Measurements from ENCODE around the gene TXNDC15. TPM values are rescaled to one million over a fixed set of nuclear protein-coding genes. Genes with fewer than 3 reads are reported as not detected.
"Not testable (repeated sequence)": the region's sequence is repeated elsewhere in the genome, so short reads cannot be mapped to it uniquely, and the experiment has no call there.

TXNDC15 gene
- 10 to 100 TPM in 2 of 6 donors, 1 to 10 TPM in 4; 6.7 to 14.8 (median 9.1) TPM for polyA plus RNA-seq (ENCODE audit: low read depth in 6 of 6)

- Mint-ChIP-seq H3K36me3 (no peaks in the 10 kb centered on the region), H3K4me1 (peaks cover 28 to 47% (median 45%) of the 10 kb centered on the region in 3 donors), H3K9me3 (no peaks in the 10 kb centered on the region), H3K4me3 (peak within 1 kb of the TSS; percentile 94 to 99 (median 96)), H3K27me3 (no peaks in the 10 kb centered on the region), H3K27ac (peak within 1 kb of the TSS; percentile 95 to 98 (median 96))
- DNase-seq: peak; percentile 80
- ATAC-seq (ENCODE audit: low read depth in 2 of 2): peak; percentile 95 to 96
These were observed at the start of gene TXNDC15 for GRCh38 chr5:134873987-134874830. Gene TXNDC15 (plus strand): TSS chr5:134874371. CDS start chr5:134874428, 57 bp downstream.

- Mint-ChIP-seq H3K4me3 (no peak overlapping the region), H3K27me3 (no peaks in the 10 kb centered on the region), H3K36me3 (peaks cover 0 to 9% of the 10 kb centered on the region in 2 donors), H3K4me1 (peaks cover 0 to 6% (median 0%) of the 10 kb centered on the region in 3 donors), H3K27ac (no peak overlapping the region), H3K9me3 (no peaks in the 10 kb centered on the region)
- ATAC-seq (ENCODE audit: low read depth in 2 of 2) (no peak), DNase-seq (no peak)
These were observed 49.5 kb upstream of the TXNDC15 start for GRCh38 chr5:134824681-134825080.

- H3K36me3 Mint-ChIP-seq: peaks cover 0 to 9% of the 10 kb centered on the region in 2 donors
- ATAC-seq (ENCODE audit: low read depth in 2 of 2): no peak
These were observed 49.0 kb upstream of the TXNDC15 start for GRCh38 chr5:134825212-134825611.

GRCh38 chr5:134833340-134834032 is 40.7 kb upstream of the TXNDC15 start:
- Mint-ChIP-seq H3K27ac (peak overlapping the region in 1 of 6 donors; percentile 15), H3K9me3 (no peaks in the 10 kb centered on the region), H3K4me3 (no peak overlapping the region), H3K4me1 (no peaks in the 10 kb centered on the region), H3K36me3 (peaks cover 0 to 3% of the 10 kb centered on the region in 2 donors), H3K27me3 (no peaks in the 10 kb centered on the region)
- ATAC-seq (ENCODE audit: low read depth in 2 of 2): no peak
- no peak for DNase-seq

More at GRCh38 chr5:134825212-134825611, 49.0 kb upstream of the TXNDC15 start:
- H3K4me3 Mint-ChIP-seq: no peak overlapping the region
- no peak for DNase-seq
- H3K4me1 Mint-ChIP-seq: peaks cover 0 to 6% (median 0%) of the 10 kb centered on the region in 3 donors
- no peaks in the 10 kb centered on the region for H3K9me3 Mint-ChIP-seq
- peak overlapping the region in 3 of 6 donors; percentile 61 to 68 (median 61) for H3K27ac Mint-ChIP-seq
- H3K27me3 Mint-ChIP-seq: no peaks in the 10 kb centered on the region

GRCh38 chr5:134835623-134836022 is 38.5 kb upstream of the TXNDC15 start:
- no peak overlapping the region for H3K4me3 Mint-ChIP-seq
- H3K27ac Mint-ChIP-seq: no peak overlapping the region
- no peaks in the 10 kb centered on the region for H3K9me3 Mint-ChIP-seq
- no peak for DNase-seq
- no peaks in the 10 kb centered on the region for H3K27me3 Mint-ChIP-seq
- no peak for ATAC-seq (ENCODE audit: low read depth in 2 of 2)
- H3K4me1 Mint-ChIP-seq: no peaks in the 10 kb centered on the region
- peaks cover 0 to 2% of the 10 kb centered on the region in 2 donors for H3K36me3 Mint-ChIP-seq

GRCh38 chr5:134837530-134838181 is 36.5 kb upstream of the TXNDC15 start:
- Mint-ChIP-seq H3K27ac (no peak overlapping the region), H3K9me3 (no peaks in the 10 kb centered on the region), H3K27me3 (no peaks in the 10 kb centered on the region), H3K36me3 (no peaks in the 10 kb centered on the region), H3K4me1 (no peaks in the 10 kb centered on the region), H3K4me3 (no peak overlapping the region)
- ATAC-seq (ENCODE audit: low read depth in 2 of 2): no peak
- no peak for DNase-seq

GRCh38 chr5:134838361-134838760 is 35.8 kb upstream of the TXNDC15 start:
- not testable (repeated sequence) for H3K36me3 Mint-ChIP-seq; H3K4me3 Mint-ChIP-seq; ATAC-seq (ENCODE audit: low read depth in 2 of 2); H3K4me1 Mint-ChIP-seq; H3K27me3 Mint-ChIP-seq; DNase-seq; H3K27ac Mint-ChIP-seq; H3K9me3 Mint-ChIP-seq

GRCh38 chr5:134840811-134841210 is 33.4 kb upstream of the TXNDC15 start:
- H3K4me1 Mint-ChIP-seq: peaks cover 9 to 11% (median 10%) of the 10 kb centered on the region in 3 donors
- no peaks in the 10 kb centered on the region for H3K9me3 Mint-ChIP-seq
- H3K27ac Mint-ChIP-seq: no peak overlapping the region
- no peak overlapping the region for H3K4me3 Mint-ChIP-seq
- H3K27me3 Mint-ChIP-seq: no peaks in the 10 kb centered on the region
- ATAC-seq (ENCODE audit: low read depth in 2 of 2) (no peak), DNase-seq (no peak)
- H3K36me3 Mint-ChIP-seq: no peaks in the 10 kb centered on the region

- DNase-seq (no peak), ATAC-seq (ENCODE audit: low read depth in 2 of 2) (no peak)
- no peaks in the 10 kb centered on the region for H3K9me3 Mint-ChIP-seq
- peaks cover 18 to 33% (median 33%) of the 10 kb centered on the region in 3 donors for H3K4me1 Mint-ChIP-seq
- H3K36me3 Mint-ChIP-seq: no peaks in the 10 kb centered on the region
- H3K27ac Mint-ChIP-seq: peak overlapping the region in 1 of 6 donors; percentile 95
- no peaks in the 10 kb centered on the region for H3K27me3 Mint-ChIP-seq
- peak overlapping the region in 2 of 8 donors; percentile 47 to 88 for H3K4me3 Mint-ChIP-seq
These were observed 29.9 kb upstream of the TXNDC15 start for GRCh38 chr5:134844252-134844651.

GRCh38 chr5:134845335-134845851 is 28.8 kb upstream of the TXNDC15 start:
- Mint-ChIP-seq H3K9me3 (no peaks in the 10 kb centered on the region), H3K4me3 (peak overlapping the region; percentile 88 to 96 (median 93)), H3K4me1 (peaks cover 21 to 35% (median 33%) of the 10 kb centered on the region in 3 donors), H3K27ac (peak overlapping the region; percentile 93 to 98 (median 96)), H3K27me3 (no peaks in the 10 kb centered on the region), H3K36me3 (no peaks in the 10 kb centered on the region)
- DNase-seq: no peak
- no peak for ATAC-seq (ENCODE audit: low read depth in 2 of 2)

GRCh38 chr5:134845852-134846640 is 28.1 kb upstream of the TXNDC15 start, which contains the start of gene C5orf24:
Gene C5orf24 (plus strand): TSS chr5:134845968. CDS start chr5:134854901, 8,933 bp downstream.
- Mint-ChIP-seq H3K27ac (peak within 1 kb of the TSS; percentile 95 to 98 (median 97)), H3K4me3 (peak within 1 kb of the TSS; percentile 88 to 96 (median 93)), H3K27me3 (no peaks in the 10 kb centered on the region), H3K4me1 (peaks cover 21 to 39% (median 33%) of the 10 kb centered on the region in 3 donors), H3K36me3 (no peaks in the 10 kb centered on the region), H3K9me3 (no peaks in the 10 kb centered on the region)
- DNase-seq (peak; percentile 89), ATAC-seq (ENCODE audit: low read depth in 2 of 2) (peak; percentile 87 to 88)

- no peaks in the 10 kb centered on the region for H3K36me3 Mint-ChIP-seq
- H3K27me3 Mint-ChIP-seq: no peaks in the 10 kb centered on the region
- peak overlapping the region; percentile 88 to 96 (median 93) for H3K4me3 Mint-ChIP-seq
- H3K9me3 Mint-ChIP-seq: no peaks in the 10 kb centered on the region
- DNase-seq (no peak), ATAC-seq (ENCODE audit: low read depth in 2 of 2) (no peak)
- H3K27ac Mint-ChIP-seq: peak overlapping the region; percentile 90 to 98 (median 96)
- peaks cover 21 to 45% (median 33%) of the 10 kb centered on the region in 3 donors for H3K4me1 Mint-ChIP-seq
These were observed 27.6 kb upstream of the TXNDC15 start for GRCh38 chr5:134846641-134846960.
